Measurements from ENCODE around the gene NDFIP2.

Gene NDFIP2

GRCh38 chr13:79480954-79481684, at the start of gene NDFIP2:
TSS of gene NDFIP2 (plus strand) at chr13:79481155. CDS start at chr13:79481204, 49 bp downstream.
- DNase-seq: peak; percentile 38 to 90 (median 80)

DNA sequence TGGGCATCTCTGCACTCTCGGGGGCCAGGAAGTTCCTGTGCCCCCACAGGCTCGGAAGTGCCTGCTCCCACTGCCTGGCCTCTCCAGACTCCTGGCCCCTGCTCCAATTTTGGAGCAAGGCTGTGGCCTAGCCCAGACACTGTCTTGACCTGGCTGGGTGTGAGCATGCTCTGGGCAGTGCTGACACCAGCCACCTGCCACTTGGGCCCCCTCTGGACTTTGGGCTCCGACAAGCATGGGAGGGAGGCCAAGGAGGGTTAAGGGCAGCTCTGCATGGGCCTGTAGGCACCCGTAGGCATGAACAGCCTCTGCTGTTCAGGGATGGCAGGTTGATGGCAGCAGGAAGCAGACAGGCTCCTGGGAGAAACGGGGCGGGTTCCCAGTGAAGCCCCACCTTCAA, 48.9 kb upstream of the NDFIP2 start:
- no peak for DNase-seq

DNA sequence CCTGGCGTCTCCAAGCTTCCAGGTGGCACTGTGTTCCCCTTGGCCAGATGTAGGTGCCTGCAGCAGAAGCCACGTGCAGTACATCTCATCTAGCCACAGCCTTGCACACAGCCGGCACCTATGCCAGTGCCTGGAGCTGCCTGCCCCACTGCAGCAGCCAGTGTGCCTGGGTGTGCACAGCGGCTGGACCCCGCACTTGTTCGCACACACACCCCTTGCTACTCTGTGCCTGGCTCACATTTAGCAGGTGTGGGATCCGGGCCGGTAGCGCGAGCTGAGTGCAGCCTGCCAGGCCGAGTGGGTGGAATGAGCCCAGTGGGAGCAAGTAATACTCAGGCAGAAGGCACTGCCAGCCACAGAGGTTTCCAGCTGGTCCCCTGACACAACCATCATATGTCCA, 48.0 kb upstream of the NDFIP2 start:
- peak in 10 of 58 donors; percentile 3 to 37 (median 18) for DNase-seq

- no peak for DNase-seq
Measured at GRCh38 chr13:79434556-79434955, 46.4 kb upstream of the NDFIP2 start.

- DNase-seq: no peak
Measured at GRCh38 chr13:79435561-79435990, 45.4 kb upstream of the NDFIP2 start.

- no peak for DNase-seq
Measured at GRCh38 chr13:79439275-79439674, 41.7 kb upstream of the NDFIP2 start.

GRCh38 chr13:79440958-79441528, 39.9 kb upstream of the NDFIP2 start:
- no peak for DNase-seq

DNA sequence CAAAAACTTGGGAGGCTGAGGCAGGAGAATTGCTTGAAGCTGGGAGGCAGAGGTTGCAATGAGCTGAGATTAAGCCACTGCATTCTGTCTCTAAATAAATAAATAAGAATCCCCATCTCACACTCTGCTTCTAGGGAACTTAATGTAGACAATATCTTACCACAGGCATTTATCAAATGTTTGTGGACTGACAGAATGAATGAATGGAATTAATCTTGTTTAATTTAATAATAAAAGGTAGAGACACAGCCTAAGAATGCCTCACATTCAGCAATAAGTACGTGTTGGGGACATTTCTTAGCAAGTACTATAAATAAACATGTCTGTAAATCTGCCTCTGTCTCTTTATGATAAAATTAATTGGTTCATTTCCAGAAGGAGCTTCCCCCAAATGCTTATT, 38.7 kb upstream of the NDFIP2 start:
- no peak for DNase-seq

DNA sequence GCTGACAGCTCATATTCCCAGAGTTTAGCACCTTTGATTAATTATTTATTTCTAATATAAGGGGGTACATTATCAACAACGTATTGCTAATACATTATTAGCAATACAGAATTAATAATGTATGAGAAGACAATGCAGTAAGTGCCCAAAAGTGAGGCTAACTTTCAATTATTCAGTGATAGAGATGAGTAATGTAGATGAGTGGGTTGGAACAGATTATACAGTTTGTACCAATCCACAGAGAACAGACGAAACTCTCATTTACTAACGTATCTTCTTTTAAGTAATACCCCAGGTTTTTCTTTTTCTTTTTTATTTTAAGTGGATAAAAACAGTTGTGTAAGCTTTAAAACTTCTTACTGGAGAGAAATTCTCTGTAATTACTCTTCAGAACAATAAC, 38.2 kb upstream of the NDFIP2 start:
- DNase-seq: no peak

- DNase-seq: no peak
Measured at GRCh38 chr13:79445968-79446645, 34.8 kb upstream of the NDFIP2 start.

GRCh38 chr13:79447141-79447540, 33.8 kb upstream of the NDFIP2 start:
- no peak for DNase-seq

DNA sequence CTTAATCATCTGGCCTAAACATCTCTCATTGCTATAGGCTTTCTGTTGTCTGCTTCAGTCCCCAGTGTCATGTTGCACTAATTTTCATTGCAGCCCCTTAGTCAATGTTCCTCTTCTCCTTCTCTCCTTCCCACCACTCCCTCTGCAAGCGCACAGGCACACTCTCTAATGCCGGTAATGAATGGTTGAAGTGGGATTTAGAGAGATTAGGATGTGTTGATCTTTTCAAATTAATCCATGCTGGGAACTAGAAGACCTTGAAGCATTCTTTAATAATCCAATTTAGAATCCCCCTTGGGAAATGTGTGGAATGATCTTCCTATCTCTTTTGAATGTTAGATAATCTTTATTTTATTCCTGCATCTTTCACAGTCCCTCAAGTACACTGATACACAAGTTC, 33.2 kb upstream of the NDFIP2 start:
- DNase-seq: no peak

DNA sequence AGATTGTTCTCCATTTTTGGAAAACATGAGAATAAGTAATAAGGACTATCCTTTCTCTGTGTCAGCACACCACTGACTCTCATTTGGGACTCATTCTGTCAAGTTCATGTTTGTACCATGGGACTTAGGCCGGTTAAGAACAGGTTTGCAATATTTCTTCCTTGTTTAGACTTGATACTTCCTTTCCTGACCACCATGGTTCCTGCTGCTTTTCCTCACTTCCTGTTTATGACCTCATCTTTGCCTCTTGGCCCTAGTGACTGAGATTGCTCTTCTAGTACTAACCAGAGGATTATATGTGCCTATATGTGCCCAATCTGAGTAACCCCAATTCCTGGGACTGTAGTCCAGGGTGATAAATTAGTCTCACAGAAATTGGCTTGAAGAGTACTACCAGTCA, 32.5 kb upstream of the NDFIP2 start:
- DNase-seq: no peak

DNA sequence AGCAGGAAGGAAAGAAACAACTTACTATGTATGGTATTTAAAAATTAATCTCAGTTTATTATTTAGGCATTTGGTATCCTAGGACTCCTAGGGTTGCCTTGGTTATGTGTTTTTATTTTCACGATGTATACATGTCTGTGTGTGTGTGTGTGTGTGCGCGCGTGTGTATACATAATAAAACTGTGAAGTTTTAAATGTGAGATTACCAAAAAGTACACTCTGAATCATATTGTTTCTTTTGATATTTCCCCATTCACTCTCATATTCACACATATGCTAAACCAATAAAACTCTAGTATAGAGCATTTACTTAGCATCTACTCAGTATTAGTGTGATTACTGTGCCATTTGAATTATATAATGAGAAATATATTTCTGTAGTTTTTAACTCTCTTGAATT, 30.8 kb upstream of the NDFIP2 start:
- no peak for DNase-seq

DNA sequence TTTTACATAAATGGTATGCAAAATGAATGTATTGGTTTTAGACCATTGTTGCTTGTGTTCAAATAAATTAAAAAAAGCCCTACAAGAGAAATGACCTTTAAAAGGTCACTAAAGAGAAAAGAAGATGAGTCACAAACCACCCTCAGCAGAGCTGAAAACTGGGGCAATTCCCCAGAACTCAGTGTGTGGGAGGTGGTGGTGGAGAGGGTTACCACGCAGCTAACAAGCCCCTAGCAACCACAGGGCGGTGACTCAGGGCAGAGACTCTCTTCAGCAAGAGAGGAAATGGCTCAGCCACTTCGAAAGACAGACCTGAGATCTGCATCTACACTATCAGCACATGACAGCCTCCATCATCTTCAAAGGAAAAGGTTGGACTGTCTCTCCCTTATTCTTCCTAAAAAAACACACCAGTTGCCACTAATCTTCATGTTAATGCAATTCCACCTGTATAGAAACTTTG, 29.4 kb upstream of the NDFIP2 start:
- peak in 3 of 58 donors; percentile 5 to 12 (median 11) for DNase-seq

DNA sequence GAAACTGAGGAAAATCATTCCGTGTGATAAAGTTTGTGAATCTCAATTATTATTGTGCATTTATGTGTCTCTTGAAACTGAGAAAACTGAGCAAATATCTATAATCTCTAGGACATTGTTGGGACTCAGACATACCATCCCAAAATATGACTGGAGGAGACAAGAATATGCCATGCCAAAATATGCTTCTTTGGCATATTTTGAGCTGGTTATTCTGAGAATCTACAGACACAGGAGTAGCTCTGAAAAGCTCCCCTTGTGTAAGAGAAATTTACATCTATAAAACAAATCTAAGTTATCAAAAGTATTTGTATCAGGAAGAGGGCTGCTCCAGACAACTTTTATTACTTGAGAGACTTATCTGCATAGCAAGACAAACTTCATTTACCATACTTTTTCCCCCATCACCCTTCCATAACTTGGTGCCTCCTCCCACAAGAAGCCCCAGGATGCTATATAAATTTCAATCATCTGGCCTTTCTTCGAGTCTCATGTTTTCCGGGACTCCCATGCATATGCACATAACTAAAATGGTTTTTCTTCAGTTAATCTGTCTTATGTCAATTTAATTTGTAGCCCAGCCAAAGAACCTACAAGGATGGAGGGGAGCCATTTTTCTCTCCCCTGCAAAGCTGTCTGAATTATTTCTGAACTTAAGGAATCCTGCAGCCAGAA, 28.6 kb upstream of the NDFIP2 start:
- no peak for DNase-seq

- DNase-seq: no peak
Measured at GRCh38 chr13:79455331-79455730, 25.6 kb upstream of the NDFIP2 start.

GRCh38 chr13:79456051-79456450, 24.9 kb upstream of the NDFIP2 start:
- no peak for DNase-seq

DNA sequence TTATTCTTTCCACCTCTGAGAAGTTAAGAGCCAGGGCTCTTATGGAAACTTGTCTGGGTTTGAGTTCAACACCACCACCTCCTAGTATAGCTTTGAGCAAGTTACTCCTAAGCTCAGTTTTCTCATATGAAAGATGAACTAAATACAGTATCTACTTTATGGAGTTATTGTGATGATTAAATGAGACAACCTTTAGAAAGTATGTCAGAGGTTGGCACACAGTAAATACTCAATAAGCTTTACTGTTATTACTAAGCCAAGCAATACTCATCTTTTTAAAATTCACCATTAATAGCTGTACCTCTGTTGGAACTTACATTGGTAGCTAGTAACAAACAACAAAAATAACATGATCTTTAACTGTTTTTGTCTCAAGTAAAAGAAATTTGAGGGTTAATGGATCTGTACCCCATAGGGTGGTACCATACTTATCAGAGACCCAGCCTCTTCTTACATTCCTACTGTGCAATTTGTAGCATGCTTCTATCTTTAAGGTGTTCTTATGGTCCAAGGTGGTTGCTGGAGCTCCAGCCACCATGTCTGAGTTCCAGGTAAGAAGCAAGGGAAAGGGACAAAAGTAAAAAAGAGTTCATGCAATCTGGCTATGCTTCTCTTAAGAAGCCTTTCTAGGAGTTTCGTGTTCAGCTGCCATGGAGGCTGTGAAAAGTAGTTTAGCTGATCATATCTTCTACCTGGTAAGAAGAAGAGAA, 24.1 kb upstream of the NDFIP2 start:
- DNase-seq: no peak

GRCh38 chr13:79457390-79457789, 23.6 kb upstream of the NDFIP2 start:
- DNase-seq: no peak

DNA sequence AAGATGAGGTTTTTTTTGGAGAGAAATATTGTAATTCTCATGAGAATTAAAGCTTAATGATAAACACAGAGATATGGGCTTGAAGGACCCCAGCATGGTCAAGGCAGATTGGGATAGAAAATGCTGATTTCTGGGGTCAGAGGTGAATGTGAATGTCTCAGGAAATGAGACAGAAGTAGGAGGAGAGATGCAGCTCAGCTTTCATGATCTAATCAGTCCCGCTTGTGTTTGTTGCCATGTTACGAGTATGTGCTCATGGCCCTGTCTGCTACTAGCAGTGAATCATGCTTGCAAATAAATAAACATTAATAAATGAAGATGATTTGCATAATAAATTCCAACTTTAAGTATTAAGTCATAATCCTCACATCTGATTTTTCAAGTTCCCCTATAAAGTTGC, 23.0 kb upstream of the NDFIP2 start:
- no peak for DNase-seq

All from anterior cingulate cortex (tissue), 58 donors.